Activated CD4-positive, alpha-beta T cell treated with anti-CD3 and anti-CD28 coated beads, Interleukin-10, Interleukin-2, amounts not matched to agents 100 ng/mL and 50 ng/mL, durations not matched to agents 16 hours and 8 hours (primary cell): ENCODE measurements around the gene TULP4.
"Not testable (repeated sequence)": the region's sequence is repeated elsewhere in the genome, so short reads cannot be mapped to it uniquely, and the experiment has no call there.

Source experiments
- DNase-seq: peaks from one replicate; pipeline ENCODE4 v3.0.0-alpha.2; 2020

TULP4 gene

GRCh38 chr6:158431560-158431959 lies 119.3 kb downstream of the TULP4 start:
- no peak for DNase-seq

- no peak for DNase-seq
Measured at GRCh38 chr6:158437571-158437970, 125.3 kb downstream of the TULP4 start.

GRCh38 chr6:158438226-158438625 lies 126.0 kb downstream of the TULP4 start:
- DNase-seq: no peak

- DNase-seq: peak; percentile 8
Measured at GRCh38 chr6:158439255-158439654, 127.0 kb downstream of the TULP4 start.

GRCh38 chr6:158441716-158442215 lies 129.5 kb downstream of the TULP4 start:
- DNase-seq: no peak

GRCh38 chr6:158442306-158442705 lies 130.0 kb downstream of the TULP4 start:
- DNase-seq: no peak

GRCh38 chr6:158445426-158446085 lies 133.3 kb downstream of the TULP4 start:
- no peak for DNase-seq

- no peak for DNase-seq
Measured at GRCh38 chr6:158448856-158449255, 136.6 kb downstream of the TULP4 start.

GRCh38 chr6:158452191-158452590 lies 139.9 kb downstream of the TULP4 start:
- no peak for DNase-seq

GRCh38 chr6:158457131-158457530 lies 144.9 kb downstream of the TULP4 start:
- DNase-seq: no peak

- no peak for DNase-seq
Measured at GRCh38 chr6:158457616-158458278, 145.5 kb downstream of the TULP4 start.

- DNase-seq: no peak
Measured at GRCh38 chr6:158459726-158460125, 147.5 kb downstream of the TULP4 start.

GRCh38 chr6:158460602-158461169 lies 148.4 kb downstream of the TULP4 start:
- no peak for DNase-seq

GRCh38 chr6:158461954-158462353 lies 149.7 kb downstream of the TULP4 start:
- no peak for DNase-seq

GRCh38 chr6:158464483-158464882 lies 152.2 kb downstream of the TULP4 start:
- DNase-seq: no peak

- DNase-seq: no peak
Measured at GRCh38 chr6:158465257-158465656, 153.0 kb downstream of the TULP4 start.

GRCh38 chr6:158465747-158466146 lies 153.5 kb downstream of the TULP4 start:
- no peak for DNase-seq

- no peak for DNase-seq
Measured at GRCh38 chr6:158467923-158468322, 155.7 kb downstream of the TULP4 start.

GRCh38 chr6:158468666-158469065 lies 156.4 kb downstream of the TULP4 start:
- DNase-seq: no peak

GRCh38 chr6:158470023-158470422 lies 157.8 kb downstream of the TULP4 start:
- not testable (repeated sequence) for DNase-seq

GRCh38 chr6:158471339-158471738 lies 159.1 kb downstream of the TULP4 start:
- no peak for DNase-seq

- DNase-seq: no peak
Measured at GRCh38 chr6:158472447-158472846, 160.2 kb downstream of the TULP4 start.

GRCh38 chr6:158474961-158475343 lies 162.7 kb downstream of the TULP4 start:
- no peak for DNase-seq
